GM11168 (cell line): ENCODE measurements around the gene MISP.
"Not testable (repeated sequence)": the region's sequence is repeated elsewhere in the genome, so short reads cannot be mapped to it uniquely, and the experiment has no call there.

Experiments
- in situ Hi-C: fragments of 300-500 bp; cut with MboI; formaldehyde crosslinking; loops from one replicate; pipeline ENCODE4 v1.12.0; 2022; ENCODE audit warnings: low sequenced_read_pairs; ENCODE audit not compliant: unreplicated experiment

The MISP gene

GRCh38 chr19:750640-751423 is at the start of gene MISP:
Gene MISP (plus strand): TSS chr19:751112. CDS start chr19:756947, 5,835 bp downstream.
- in situ Hi-C loops = no loop called here

- in situ Hi-C loops = not testable (repeated sequence)
Observed at GRCh38 chr19:702847-703246, 48.1 kb upstream of the MISP start.

- in situ Hi-C loops = no loop called here
Observed at GRCh38 chr19:703329-703650, 47.6 kb upstream of the MISP start.

- in situ Hi-C loops = no loop called here
Observed at GRCh38 chr19:703651-704446, 47.1 kb upstream of the MISP start.

- in situ Hi-C loops = no loop called here
Observed at GRCh38 chr19:704447-704741, 46.5 kb upstream of the MISP start.

- in situ Hi-C loops = no loop called here
Observed at GRCh38 chr19:708154-709143, 42.5 kb upstream of the MISP start, which contains the start of gene PALM. Gene PALM (plus strand): TSS chr19:708935. CDS start chr19:709147, 212 bp downstream.

GRCh38 chr19:709196-709964 is 41.5 kb upstream of the MISP start:
- in situ Hi-C loops = no loop called here

- in situ Hi-C loops = no loop called here
Observed at GRCh38 chr19:709965-710571, 40.8 kb upstream of the MISP start.

GRCh38 chr19:710767-711166 is 40.1 kb upstream of the MISP start:
- in situ Hi-C loops = no loop called here

- in situ Hi-C loops = no loop called here
Observed at GRCh38 chr19:711254-711653, 39.7 kb upstream of the MISP start.

- in situ Hi-C loops = no loop called here
Observed at GRCh38 chr19:715347-715746, 35.6 kb upstream of the MISP start.

GRCh38 chr19:718251-718951 is 32.5 kb upstream of the MISP start:
- in situ Hi-C loops = no loop called here

- in situ Hi-C loops = no loop called here
Observed at GRCh38 chr19:718991-719512, 31.9 kb upstream of the MISP start.

GRCh38 chr19:719636-720344 is 31.1 kb upstream of the MISP start:
- in situ Hi-C loops = no loop called here

- in situ Hi-C loops = no loop called here
Observed at GRCh38 chr19:720345-721160, 30.4 kb upstream of the MISP start.

GRCh38 chr19:722553-723101 is 28.3 kb upstream of the MISP start:
- in situ Hi-C loops = no loop called here

- in situ Hi-C loops = no loop called here
Observed at GRCh38 chr19:723247-723646, 27.7 kb upstream of the MISP start.
